ENCODE data around the gene KLHL29. TPM values are rescaled to one million over a fixed set of nuclear protein-coding genes. Genes with fewer than 3 reads are reported as not detected.

Gene KLHL29
- total and polyA plus RNA-seq, 2 donors (not counting 1 experiment from before 2014, with no cell fraction given) = 1.3 to 3.4 TPM

DNA sequence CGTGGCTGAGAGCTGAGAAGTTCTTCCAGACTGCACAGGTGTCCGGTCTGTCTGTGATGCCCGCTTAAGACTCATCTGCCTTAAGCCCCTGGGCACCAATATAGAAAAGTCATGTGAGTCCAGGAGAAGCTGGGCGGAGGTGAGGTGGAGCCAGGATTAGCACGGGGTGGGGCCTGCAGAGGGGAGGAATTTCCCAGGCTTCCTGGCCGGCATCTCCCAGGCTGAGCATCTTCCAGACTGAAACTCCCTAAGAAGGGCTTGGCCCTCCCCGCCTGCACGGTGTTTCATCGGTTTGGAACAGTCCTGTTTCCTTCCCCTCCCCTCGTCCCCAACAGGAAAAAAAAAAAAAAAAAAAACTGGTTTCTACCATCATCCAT is 271.6 kb downstream of the KLHL29 start:
- Histone ChIP-seq H3K4me1 (ENCODE audit: control insufficient read depth in 2 of 2, insufficient read depth in 2 of 2, low read length in 2 of 2) (no peaks in the 10 kb centered on the region), H3K27me3 (replicated peaks in 1 of 4; ENCODE audit: control extremely low read depth in 1 of 4, control insufficient read depth in 3 of 4, insufficient read depth in 4 of 4, low read length in 3 of 4) (peaks cover 0 to 3% (median 0%) of the 10 kb centered on the region in 4 experiments), H4K20me1 (ENCODE audit: control insufficient read depth, insufficient read depth, low read length, poor library complexity, severe bottlenecking) (no peaks in the 10 kb centered on the region), H3K9ac (ENCODE audit: low read length) (no peak overlapping the region), H3K9me3 (ENCODE audit: control extremely low read depth in 1 of 3, control insufficient read depth in 2 of 3, insufficient read depth in 1 of 3, low read length in 2 of 3) (peaks cover 0 to 3% (median 0%) of the 10 kb centered on the region in 3 donors), H2AFZ (ENCODE audit: insufficient read depth, low read depth, low read length, poor library complexity, severe bottlenecking) (no peak overlapping the region), H3K36me3 (replicated peaks in 1 of 2; ENCODE audit: control extremely low read depth in 1 of 2, control insufficient read depth in 1 of 2, extremely low read depth in 1 of 2, insufficient read depth in 2 of 2, low read length in 1 of 2) (no peaks in the 10 kb centered on the region), H3K27ac (ENCODE audit: low read length in 2 of 2) (no peak overlapping the region), H3K4me2 (replicated peaks; ENCODE audit: low read depth, low read length, poor library complexity, severe bottlenecking) (no peak overlapping the region), H3K79me2 (ENCODE audit: control insufficient read depth, insufficient read depth, low read length) (no peaks in the 10 kb centered on the region), H3K4me3 (ENCODE audit: control extremely low read depth in 1 of 5, extremely low read depth in 1 of 5, insufficient read depth in 1 of 5, low read depth in 2 of 5, low read length in 4 of 5) (no peak overlapping the region)
- Mint-ChIP-seq H3K4me1 (no peaks in the 10 kb centered on the region), H3K27me3 (no peaks in the 10 kb centered on the region), H3K27ac (no peak overlapping the region), H3K4me3 (no peak overlapping the region), H3K9me3 (ENCODE audit: insufficient read depth) (no peaks in the 10 kb centered on the region)
- ChIA-PET CTCF (no interaction called here), POLR2A (no interaction called here)
- no peak for ATAC-seq (ENCODE audit: low read depth)
- intact Hi-C loops (cut with micrococcal nuclease) = no loop called here
- DNase-seq = no peak
- TF ChIP-seq, protein P1, sequence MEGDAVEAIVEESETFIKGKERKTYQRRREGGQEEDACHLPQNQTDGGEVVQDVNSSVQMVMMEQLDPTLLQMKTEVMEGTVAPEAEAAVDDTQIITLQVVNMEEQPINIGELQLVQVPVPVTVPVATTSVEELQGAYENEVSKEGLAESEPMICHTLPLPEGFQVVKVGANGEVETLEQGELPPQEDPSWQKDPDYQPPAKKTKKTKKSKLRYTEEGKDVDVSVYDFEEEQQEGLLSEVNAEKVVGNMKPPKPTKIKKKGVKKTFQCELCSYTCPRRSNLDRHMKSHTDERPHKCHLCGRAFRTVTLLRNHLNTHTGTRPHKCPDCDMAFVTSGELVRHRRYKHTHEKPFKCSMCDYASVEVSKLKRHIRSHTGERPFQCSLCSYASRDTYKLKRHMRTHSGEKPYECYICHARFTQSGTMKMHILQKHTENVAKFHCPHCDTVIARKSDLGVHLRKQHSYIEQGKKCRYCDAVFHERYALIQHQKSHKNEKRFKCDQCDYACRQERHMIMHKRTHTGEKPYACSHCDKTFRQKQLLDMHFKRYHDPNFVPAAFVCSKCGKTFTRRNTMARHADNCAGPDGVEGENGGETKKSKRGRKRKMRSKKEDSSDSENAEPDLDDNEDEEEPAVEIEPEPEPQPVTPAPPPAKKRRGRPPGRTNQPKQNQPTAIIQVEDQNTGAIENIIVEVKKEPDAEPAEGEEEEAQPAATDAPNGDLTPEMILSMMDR (IDR thresholded peaks at IDR 0.05) = no peak
- TF ChIP-seq EZH2 (IDR thresholded peaks at IDR 0.05; ENCODE audit: borderline replicate concordance, insufficient read depth, low read depth, low read length, poor library complexity, severe bottlenecking) = no peak
- 81% methylated on average over 8 of the region's 10 CpGs for WGBS (ENCODE audit: insufficient coverage)

DNA sequence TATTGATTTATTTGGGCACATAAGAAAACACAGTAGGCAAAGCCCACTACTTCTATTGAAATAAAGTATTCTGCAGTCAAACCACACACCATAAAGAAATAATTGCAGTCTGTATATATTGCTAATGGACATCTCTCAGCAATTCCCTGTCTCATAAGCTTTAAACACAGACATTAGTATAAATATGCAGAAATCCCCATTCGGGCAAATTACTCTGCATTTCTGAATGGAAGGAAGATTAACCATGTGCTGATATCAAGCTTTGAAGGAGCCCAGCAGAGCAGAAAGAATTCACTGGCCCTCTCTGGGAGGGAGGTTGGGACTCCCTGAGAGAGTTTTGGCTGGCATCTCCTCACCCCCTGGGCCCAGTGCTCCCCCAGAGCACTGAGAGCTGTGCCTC is 272.4 kb downstream of the KLHL29 start:
- Mint-ChIP-seq H3K4me3 (no peak overlapping the region), H3K4me1 (no peaks in the 10 kb centered on the region), H3K9me3 (ENCODE audit: insufficient read depth) (no peaks in the 10 kb centered on the region), H3K27me3 (no peaks in the 10 kb centered on the region), H3K27ac (no peak overlapping the region)
- H3K4me2 ChIP-seq (replicated peaks; ENCODE audit: low read depth, low read length, poor library complexity, severe bottlenecking) = no peak overlapping the region
- H3K9ac ChIP-seq (ENCODE audit: low read length) = no peak overlapping the region
- WGBS (ENCODE audit: insufficient coverage) = no CpG with 5 or more reads among the region's 1 CpG
- no peak overlapping the region for H3K4me3 ChIP-seq (ENCODE audit: control extremely low read depth in 1 of 5, extremely low read depth in 1 of 5, insufficient read depth in 1 of 5, low read depth in 2 of 5, low read length in 4 of 5)
- no peaks in the 10 kb centered on the region for H3K79me2 ChIP-seq (ENCODE audit: control insufficient read depth, insufficient read depth, low read length)
- intact Hi-C loops (cut with micrococcal nuclease) = no loop called here
- DNase-seq (no peak), ATAC-seq (ENCODE audit: low read depth) (no peak)
- TF ChIP-seq, protein P1 (IDR thresholded peaks at IDR 0.05) = no peak
- TF ChIP-seq EZH2 (IDR thresholded peaks at IDR 0.05; ENCODE audit: borderline replicate concordance, insufficient read depth, low read depth, low read length, poor library complexity, severe bottlenecking) = no peak
- ChIA-PET POLR2A (no interaction called here), CTCF (no interaction called here)
- H3K27ac ChIP-seq (ENCODE audit: low read length in 2 of 2) = no peak overlapping the region
- no peaks in the 10 kb centered on the region for H3K36me3 ChIP-seq (replicated peaks in 1 of 2; ENCODE audit: control extremely low read depth in 1 of 2, control insufficient read depth in 1 of 2, extremely low read depth in 1 of 2, insufficient read depth in 2 of 2, low read length in 1 of 2)
- peaks cover 0 to 4% (median 0%) of the 10 kb centered on the region in 4 experiments for H3K27me3 ChIP-seq (replicated peaks in 1 of 4; ENCODE audit: control extremely low read depth in 1 of 4, control insufficient read depth in 3 of 4, insufficient read depth in 4 of 4, low read length in 3 of 4)
- no peak overlapping the region for H2AFZ ChIP-seq (ENCODE audit: insufficient read depth, low read depth, low read length, poor library complexity, severe bottlenecking)
- H3K9me3 ChIP-seq (ENCODE audit: control extremely low read depth in 1 of 3, control insufficient read depth in 2 of 3, insufficient read depth in 1 of 3, low read length in 2 of 3) = peaks cover 0 to 3% (median 0%) of the 10 kb centered on the region in 3 donors
- no peaks in the 10 kb centered on the region for H3K4me1 ChIP-seq (ENCODE audit: control insufficient read depth in 2 of 2, insufficient read depth in 2 of 2, low read length in 2 of 2)
- no peaks in the 10 kb centered on the region for H4K20me1 ChIP-seq (ENCODE audit: control insufficient read depth, insufficient read depth, low read length, poor library complexity, severe bottlenecking)

All from B cell (primary cell).